Karpas-422 (cell line): ENCODE results near the gene PAQR6. TPM values are rescaled to one million over a fixed set of nuclear protein-coding genes. Genes with fewer than 3 reads are reported as not detected.

Source experiments
- DNase-seq: peaks from one replicate; pipeline ENCODE4 v3.0.0-alpha.2; 2015
- H2AFZ ChIP-seq: fragments of 200-600 bp; sonication (generic); 2 replicates; pipeline ENCODE4 v1.6.1; 2014; ENCODE audit warnings: antibody characterized with exemption, low read length, mixed read lengths
- H3K27ac ChIP-seq: fragments of 200-600 bp; sonication (generic); 2 replicates; pipeline ENCODE4 v1.5.1; 2014; ENCODE audit warnings: mild to moderate bottlenecking, low read length, moderate library complexity
- H3K27me3 ChIP-seq: fragments of 200-600 bp; sonication (generic); 2 replicates; pipeline ENCODE4 v1.6.1; 2014; ENCODE audit warnings: low read length, mixed read lengths
- H3K36me3 ChIP-seq: fragments of 200-600 bp; sonication (generic); 2 replicates; pipeline ENCODE4 v1.6.1; 2014; ENCODE audit warnings: low read length, mixed read lengths; ENCODE audit not compliant: insufficient read depth
- H3K4me1 ChIP-seq: fragments of 200-600 bp; sonication (generic); 2 replicates; pipeline ENCODE4 v1.6.1; 2014; ENCODE audit warnings: mild to moderate bottlenecking, low read length, mixed read lengths
- H3K4me2 ChIP-seq: fragments of 200-600 bp; sonication (generic); 2 replicates; pipeline ENCODE4 v1.6.1; 2014; ENCODE audit warnings: low read length, low read depth, mild to moderate bottlenecking; ENCODE audit not compliant: poor library complexity, severe bottlenecking
- H3K4me3 ChIP-seq: fragments of 200-600 bp; sonication (generic); 2 replicates; pipeline ENCODE4 v1.5.1; 2014; ENCODE audit warnings: mild to moderate bottlenecking, antibody characterized with exemption, low read length, mixed read lengths
- H3K79me2 ChIP-seq: fragments of 200-600 bp; sonication (generic); 2 replicates; pipeline ENCODE4 v1.6.1; 2014; ENCODE audit warnings: mild to moderate bottlenecking, low read length, mixed read lengths
- H3K9ac ChIP-seq: fragments of 200-600 bp; sonication (generic); 2 replicates; pipeline ENCODE4 v1.6.0; 2014; ENCODE audit warnings: low read length
- H3K9me2 ChIP-seq: fragments of 200-600 bp; sonication (generic), shearing (Covaris generic); replicated peaks from 2 replicates; pipeline ENCODE4 v1.6.0; 2014; ENCODE audit warnings: mild to moderate bottlenecking, low read length, moderate library complexity; ENCODE audit not compliant: insufficient read depth
- H3K9me3 ChIP-seq: fragments of 300-700, 200-600 bp; sonication (generic); 2 replicates; pipeline ENCODE4 v1.6.1; 2014; ENCODE audit warnings: low read length, mixed read lengths
- H4K20me1 ChIP-seq: fragments of 200-600 bp; sonication (generic); 2 replicates; pipeline ENCODE4 v1.6.1; 2014; ENCODE audit warnings: mild to moderate bottlenecking, antibody characterized with exemption, low read length, low read depth; ENCODE audit not compliant: insufficient read depth
- total RNA-seq: library from RNA; depleted of rRNA; stranded (reverse); fragments of >200 nt; shearing (Covaris generic); gene quantifications from 2 replicates; pipeline ENCODE4 v1.2.3, GENCODE V29; 2014; ENCODE audit warnings: low replicate concordance

The PAQR6 gene
- total RNA-seq, 1 experiment from 2014 or later, result 7.6 TPM

DNA sequence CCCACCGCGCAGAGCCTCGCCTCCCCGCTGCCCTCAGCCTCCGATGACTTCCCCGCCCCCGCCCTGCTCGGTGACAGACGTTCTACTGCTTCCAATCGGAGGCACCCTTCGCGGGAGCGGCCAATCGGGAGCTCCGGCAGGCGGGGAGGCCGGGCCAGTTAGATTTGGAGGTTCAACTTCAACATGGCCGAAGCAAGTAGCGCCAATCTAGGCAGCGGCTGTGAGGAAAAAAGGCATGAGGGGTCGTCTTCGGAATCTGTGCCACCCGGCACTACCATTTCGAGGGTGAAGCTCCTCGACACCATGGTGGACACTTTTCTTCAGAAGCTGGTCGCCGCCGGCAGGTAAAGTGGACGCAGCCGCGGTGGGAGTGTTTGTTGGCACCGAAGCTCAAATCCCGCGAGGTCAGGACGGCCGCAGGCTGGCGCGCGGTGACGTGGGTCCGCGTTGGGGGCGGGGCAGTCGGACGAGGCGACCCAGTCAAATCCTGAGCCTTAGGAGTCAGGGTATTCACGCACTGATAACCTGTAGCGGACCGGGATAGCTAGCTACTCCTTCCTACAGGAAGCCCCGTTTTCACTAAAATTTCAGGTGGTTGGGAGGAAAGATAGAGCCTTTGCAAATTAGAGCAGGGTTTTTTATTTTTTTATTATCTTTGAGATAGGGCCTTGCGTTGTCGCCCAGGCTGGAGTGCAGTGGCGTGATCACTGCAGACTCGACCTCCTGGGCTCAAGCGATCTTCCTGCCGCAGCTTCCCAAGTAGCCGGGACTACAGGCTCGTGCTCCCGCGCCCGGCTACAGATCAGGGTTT, 34.8 kb downstream of the PAQR6 start, which contains the start of gene PMF1:
PMF1 (plus strand) TSS at position 175 of the 811 bp plus-strand sequence; CDS start at position 184, 9 bp downstream.
- Histone ChIP-seq H3K27me3 (no peaks in the 10 kb centered on the region), H3K27ac (peak within 1 kb of the TSS; percentile 77), H3K4me2 (peak within 1 kb of the TSS; percentile 98), H3K9ac (peak within 1 kb of the TSS; percentile 87), H2AFZ (peak within 1 kb of the TSS; percentile 64), H4K20me1 (no peaks in the 10 kb centered on the region), H3K79me2 (peaks cover 25% of the 10 kb centered on the region), H3K4me1 (peaks cover 19% of the 10 kb centered on the region), H3K9me2 (no peaks in the 10 kb centered on the region), H3K36me3 (0 out of 2 replicates have a peak, but pooled peaks cover 5% of the 10 kb centered on the region), H3K9me3 (no peaks in the 10 kb centered on the region), H3K4me3 (peak within 1 kb of the TSS; percentile 92)
- peak; percentile 98 for DNase-seq

GRCh38 chr1:156212130-156212529, 35.7 kb downstream of the PAQR6 start:
- Histone ChIP-seq H3K4me3 (peak overlapping the region; percentile 92), H3K4me2 (peak overlapping the region; percentile 98), H3K9me3 (no peaks in the 10 kb centered on the region), H3K27ac (peak overlapping the region; percentile 53), H3K79me2 (peaks cover 19% of the 10 kb centered on the region), H3K27me3 (no peaks in the 10 kb centered on the region), H3K36me3 (0 out of 2 replicates have a peak, but pooled peaks cover 5% of the 10 kb centered on the region), H3K9me2 (no peaks in the 10 kb centered on the region), H3K9ac (peak overlapping the region; percentile 87), H3K4me1 (peaks cover 19% of the 10 kb centered on the region), H4K20me1 (no peaks in the 10 kb centered on the region), H2AFZ (0 out of 2 replicates have a peak overlapping the region, but pooled peaks have one; percentile 31)
- no peak for DNase-seq

DNA sequence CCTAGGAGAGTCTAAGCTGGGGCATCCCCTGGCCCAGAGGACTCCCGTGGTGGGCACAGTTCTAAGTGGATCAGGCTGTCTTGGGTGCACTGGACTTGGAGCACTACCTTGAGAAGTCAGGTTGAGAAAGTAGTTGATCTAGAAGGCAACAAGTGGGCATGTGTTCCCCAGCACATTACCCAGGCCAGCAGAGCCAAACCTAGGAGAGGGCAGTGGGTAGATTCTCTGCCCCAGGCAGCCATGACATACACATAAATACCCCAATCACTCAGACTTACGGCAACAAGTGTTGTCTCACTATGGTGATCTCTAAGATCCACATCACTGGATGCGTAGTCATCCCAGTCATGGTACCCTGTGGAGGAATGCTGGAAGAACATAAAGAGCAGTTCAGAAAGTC, 36.6 kb downstream of the PAQR6 start:
- H4K20me1 ChIP-seq, result no peaks in the 10 kb centered on the region
- H3K4me1 ChIP-seq, result peaks cover 19% of the 10 kb centered on the region
- 0 out of 2 replicates have a peak, but pooled peaks cover 10% of the 10 kb centered on the region for H3K36me3 ChIP-seq
- H3K4me3 ChIP-seq, result no peak overlapping the region
- no peak overlapping the region for H3K27ac ChIP-seq
- no peaks in the 10 kb centered on the region for H3K27me3 ChIP-seq
- no peaks in the 10 kb centered on the region for H3K9me2 ChIP-seq
- H3K9ac ChIP-seq, result no peak overlapping the region
- no peak for DNase-seq
- H2AFZ ChIP-seq, result no peak overlapping the region
- no peak overlapping the region for H3K4me2 ChIP-seq
- H3K9me3 ChIP-seq, result no peaks in the 10 kb centered on the region
- peaks cover 24% of the 10 kb centered on the region for H3K79me2 ChIP-seq

DNA sequence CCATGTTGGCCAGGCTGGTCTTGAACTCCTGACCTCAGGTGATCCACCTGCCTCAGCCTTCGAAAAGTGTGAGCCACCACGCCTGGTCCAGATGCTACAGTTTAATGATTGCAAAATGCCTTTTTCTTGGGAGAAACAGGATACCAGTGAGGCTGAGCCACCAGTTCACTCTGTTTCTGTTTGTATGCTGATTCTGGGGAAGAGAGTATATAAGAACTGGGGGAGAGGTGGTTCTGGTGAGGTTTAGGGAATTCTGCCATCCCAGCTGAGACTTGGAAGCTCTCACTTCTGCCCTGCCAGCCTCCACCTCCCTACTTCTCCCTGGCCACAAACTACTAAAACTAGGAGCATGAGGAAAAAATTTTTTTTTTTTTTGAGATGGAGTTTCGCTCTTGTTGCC, 43.2 kb downstream of the PAQR6 start:
- peaks cover 3% of the 10 kb centered on the region; the same call in 1 of the 2 replicates for H3K4me1 ChIP-seq
- H3K9me3 ChIP-seq, result no peaks in the 10 kb centered on the region
- no peak overlapping the region for H3K4me2 ChIP-seq
- no peaks in the 10 kb centered on the region for H4K20me1 ChIP-seq
- H3K27me3 ChIP-seq, result no peaks in the 10 kb centered on the region
- H3K4me3 ChIP-seq, result no peak overlapping the region
- no peak overlapping the region for H3K27ac ChIP-seq
- H2AFZ ChIP-seq, result no peak overlapping the region
- no peak for DNase-seq
- H3K9ac ChIP-seq, result no peak overlapping the region
- peaks cover 59% of the 10 kb centered on the region for H3K79me2 ChIP-seq
- no peaks in the 10 kb centered on the region for H3K9me2 ChIP-seq
- peaks cover 38% of the 10 kb centered on the region; the same call in 1 of the 2 replicates for H3K36me3 ChIP-seq

- Histone ChIP-seq H2AFZ (no peak overlapping the region), H3K27ac (no peak overlapping the region), H3K36me3 (peaks cover 33% of the 10 kb centered on the region; the same call in 1 of the 2 replicates), H4K20me1 (no peaks in the 10 kb centered on the region), H3K9me2 (no peaks in the 10 kb centered on the region), H3K9ac (no peak overlapping the region), H3K9me3 (no peaks in the 10 kb centered on the region), H3K79me2 (peaks cover 72% of the 10 kb centered on the region), H3K4me3 (no peak overlapping the region), H3K4me2 (no peak overlapping the region), H3K27me3 (no peaks in the 10 kb centered on the region), H3K4me1 (peaks cover 3% of the 10 kb centered on the region; the same call in 1 of the 2 replicates)
- DNase-seq, result no peak
Measured at GRCh38 chr1:156203331-156203730, 44.5 kb downstream of the PAQR6 start.

DNA sequence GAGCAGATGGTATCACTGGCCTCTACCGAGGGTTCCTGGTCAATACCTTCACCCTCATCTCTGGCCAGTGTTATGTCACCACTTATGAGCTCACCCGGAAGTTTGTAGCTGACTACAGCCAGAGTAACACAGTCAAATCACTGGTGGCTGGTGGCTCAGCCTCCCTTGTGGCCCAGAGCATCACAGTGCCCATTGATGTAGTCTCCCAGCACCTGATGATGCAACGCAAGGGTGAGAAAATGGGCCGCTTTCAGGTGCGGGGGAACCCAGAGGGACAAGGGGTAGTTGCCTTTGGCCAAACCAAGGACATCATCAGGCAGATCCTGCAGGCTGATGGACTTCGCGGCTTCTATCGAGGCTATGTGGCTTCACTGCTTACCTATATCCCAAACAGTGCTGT, 47.8 kb downstream of the PAQR6 start:
- no peak overlapping the region for H2AFZ ChIP-seq
- DNase-seq, result no peak
- H3K9ac ChIP-seq, result no peak overlapping the region
- H3K4me2 ChIP-seq, result no peak overlapping the region
- peaks cover 19% of the 10 kb centered on the region for H3K4me1 ChIP-seq
- no peaks in the 10 kb centered on the region for H3K9me3 ChIP-seq
- H3K79me2 ChIP-seq, result peaks cover 89% of the 10 kb centered on the region
- H4K20me1 ChIP-seq, result no peaks in the 10 kb centered on the region
- peaks cover 31% of the 10 kb centered on the region; the same call in 1 of the 2 replicates for H3K36me3 ChIP-seq
- no peaks in the 10 kb centered on the region for H3K27me3 ChIP-seq
- H3K9me2 ChIP-seq, result no peaks in the 10 kb centered on the region
- H3K27ac ChIP-seq, result no peak overlapping the region
- no peak overlapping the region for H3K4me3 ChIP-seq

- DNase-seq, result no peak
- no peak overlapping the region for H3K27ac ChIP-seq
- H3K4me3 ChIP-seq, result no peak overlapping the region
- H2AFZ ChIP-seq, result no peak overlapping the region
- H3K9me3 ChIP-seq, result no peaks in the 10 kb centered on the region
- no peak overlapping the region for H3K4me2 ChIP-seq
- peaks cover 24% of the 10 kb centered on the region for H3K4me1 ChIP-seq
- peaks cover 31% of the 10 kb centered on the region; the same call in 1 of the 2 replicates for H3K36me3 ChIP-seq
- H3K9me2 ChIP-seq, result no peaks in the 10 kb centered on the region
- H3K79me2 ChIP-seq, result peaks cover 93% of the 10 kb centered on the region
- no peak overlapping the region for H3K9ac ChIP-seq
- no peaks in the 10 kb centered on the region for H3K27me3 ChIP-seq
- H4K20me1 ChIP-seq, result peaks cover 9% of the 10 kb centered on the region; the same call in 1 of the 2 replicates
Measured at GRCh38 chr1:156198831-156199349, 49.0 kb downstream of the PAQR6 start.

DNA sequence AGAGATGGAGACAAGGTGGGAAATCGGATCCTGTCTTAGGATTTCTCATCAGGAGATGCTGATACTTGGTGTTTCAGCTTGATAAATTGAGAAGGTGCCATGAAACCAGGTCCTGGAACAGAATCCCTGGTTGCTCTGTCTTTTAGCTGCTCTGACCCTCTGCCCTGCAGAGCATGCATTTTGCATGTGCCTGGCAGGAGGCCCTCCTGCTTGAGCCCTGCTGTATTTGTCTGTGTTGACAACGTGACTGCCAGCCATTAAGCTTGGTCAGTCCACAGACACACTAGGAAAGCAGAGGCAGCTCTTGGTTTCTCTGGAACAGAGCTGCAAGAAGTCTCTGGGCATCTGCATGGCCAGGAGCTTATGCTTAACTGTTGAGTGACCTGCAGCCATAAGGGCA, 51.4 kb downstream of the PAQR6 start:
- DNase-seq, result no peak
- Histone ChIP-seq H3K9me3 (no peaks in the 10 kb centered on the region), H4K20me1 (peaks cover 9% of the 10 kb centered on the region; the same call in 1 of the 2 replicates), H3K27ac (no peak overlapping the region), H3K4me2 (peak overlapping the region; percentile 87), H2AFZ (no peak overlapping the region), H3K79me2 (peaks cover 73% of the 10 kb centered on the region), H3K4me3 (no peak overlapping the region), H3K4me1 (peaks cover 31% of the 10 kb centered on the region), H3K36me3 (peaks cover 17% of the 10 kb centered on the region; the same call in 1 of the 2 replicates), H3K27me3 (no peaks in the 10 kb centered on the region), H3K9ac (no peak overlapping the region), H3K9me2 (no peaks in the 10 kb centered on the region)
